ENCODE results near the gene CDAN1. TPM values are rescaled to one million over a fixed set of nuclear protein-coding genes. Genes with fewer than 3 reads are reported as not detected.

The CDAN1 gene
- total and polyA plus RNA-seq, 10 of the 15 experiments (the other 5 are each of a cell fraction or from before 2014, with no cell fraction given), result 0.56 to 14.2 (median 6.7) TPM

- ChIA-PET RAD21 (ENCODE audit: unreplicated experiment) (no interaction called here), CTCF (no interaction called here), SMC1A (ENCODE audit: uncharacterized antibody, unreplicated experiment) (interaction anchor here (0.5 kb wide), 1 partner anchor 75 kb away, joined by 3 read pairs; no protein-coding TSS in a partner anchor), POLR2A (no interaction called here)
- FAIRE-seq, result no peak
- intact Hi-C loops (cut with micrococcal nuclease; ENCODE audit: unreplicated experiment) (no loop called here), in situ Hi-C loops (cut with MboI) (no loop called here)
- BruUV-seq (replicated peaks), result no TSS peak
- Histone ChIP-seq H4K20me1 (ENCODE audit: control insufficient read depth, insufficient read depth) (no peaks in the 10 kb centered on the region), H3K79me2 (ENCODE audit: control insufficient read depth, insufficient read depth, low read length) (no peaks in the 10 kb centered on the region), H3K9me3 (replicated peaks; ENCODE audit: control insufficient read depth, insufficient read depth, low read length) (no peaks in the 10 kb centered on the region), H3K9ac (ENCODE audit: control insufficient read depth, insufficient read depth, low read length) (no peak overlapping the region; the same call in 1 of the 2 replicates), H3K4me1 (ENCODE audit: control insufficient read depth, insufficient read depth, low read length) (no peaks in the 10 kb centered on the region), H3K4me2 (ENCODE audit: control insufficient read depth, insufficient read depth) (no peak overlapping the region), H2AFZ (ENCODE audit: control insufficient read depth, low read depth, low read length) (no peak overlapping the region), H3K27ac (ENCODE audit: control insufficient read depth, insufficient read depth) (no peak overlapping the region), H3K36me3 (ENCODE audit: control insufficient read depth in 2 of 2, insufficient read depth in 2 of 2, low read length in 1 of 2) (peaks cover 0 to 3% of the 10 kb centered on the region in 2 experiments; a peak in 1 of 4 replicates), H3K4me3 (no peak overlapping the region), H3K27me3 (replicated peaks in 1 of 2; ENCODE audit: control insufficient read depth in 2 of 2, insufficient read depth in 2 of 2, low read length in 1 of 2) (no peaks in the 10 kb centered on the region)
- no peak for TF ChIP-seq TCF3 (IDR thresholded peaks at IDR 0.05; ENCODE audit: borderline replicate concordance, insufficient read depth, low read depth, low read length)
- no peak for TF ChIP-seq MYC (IDR thresholded peaks at IDR 0.05; ENCODE audit: insufficient read depth, insufficient read length, insufficient replicate concordance, low read length, severe bottlenecking)
- TF ChIP-seq EP300 (IDR thresholded peaks at IDR 0.05; ENCODE audit: borderline replicate concordance in 1 of 2, control insufficient read depth in 1 of 2, low read depth in 2 of 2, low read length in 2 of 2), result no peak
- TF ChIP-seq USF1 (IDR thresholded peaks at IDR 0.05; ENCODE audit: borderline replicate concordance, extremely low read length, insufficient read depth, low read depth, low read length), result no peak
- no peak for TF ChIP-seq HCFC1 (IDR thresholded peaks at IDR 0.05; ENCODE audit: low read length)
- TF ChIP-seq LARP7 (IDR thresholded peaks at IDR 0.05), result no peak
- no peak for ATAC-seq
- DNase-seq (ENCODE audit: low read depth, low spot score), result no peak
- 100% methylated on average over 1 of the region's 1 CpG for WGBS (ENCODE audit: insufficient coverage, insufficient replicate concordance, low lambda C conversion rate, missing lambda C conversion rate)
Observed at GRCh38 chr15:42749266-42749665, 12.3 kb upstream of the CDAN1 start.

GRCh38 chr15:42744195-42744594, 7.3 kb upstream of the CDAN1 start:
- no peak for TF ChIP-seq YY1 (IDR thresholded peaks at IDR 0.05; ENCODE audit: low read depth, low read length)
- TF ChIP-seq SMARCA5 (IDR thresholded peaks at IDR 0.05), result no peak
- no peak for TF ChIP-seq IRF4 (IDR thresholded peaks at IDR 0.05; ENCODE audit: low read depth, low read length)
- no peak for TF ChIP-seq MLLT1 (IDR thresholded peaks at IDR 0.05)
- TF ChIP-seq WRNIP1 (IDR thresholded peaks at IDR 0.05; ENCODE audit: borderline replicate concordance, low read depth, low read length), result no peak
- TF ChIP-seq FOXM1 (IDR thresholded peaks at IDR 0.05; ENCODE audit: low read depth, low read length), result no peak
- no peak for TF ChIP-seq ZNF274 (IDR thresholded peaks at IDR 0.05; ENCODE audit: insufficient read depth, insufficient read length)
- H4K20me1 ChIP-seq (ENCODE audit: control insufficient read depth, insufficient read depth), result no peaks in the 10 kb centered on the region
- intact Hi-C loops (cut with micrococcal nuclease; ENCODE audit: unreplicated experiment), result no loop called here
- SMC1A ChIA-PET (ENCODE audit: uncharacterized antibody, unreplicated experiment), result no interaction called here
- CTCF ChIA-PET, result no interaction called here
- H3K9ac ChIP-seq (ENCODE audit: control insufficient read depth, insufficient read depth, low read length), result no peak overlapping the region
- 84% methylated on average over 1 of the region's 1 CpG for WGBS (ENCODE audit: insufficient coverage, insufficient replicate concordance, low lambda C conversion rate, missing lambda C conversion rate)
- no peak overlapping the region for H3K4me3 ChIP-seq
- H3K36me3 ChIP-seq (ENCODE audit: control insufficient read depth in 2 of 2, insufficient read depth in 2 of 2, low read length in 1 of 2), result no peaks in the 10 kb centered on the region; a peak in 2 of 4 replicates
- no peaks in the 10 kb centered on the region for H3K4me1 ChIP-seq (ENCODE audit: control insufficient read depth, insufficient read depth, low read length)
- H3K9me3 ChIP-seq (replicated peaks; ENCODE audit: control insufficient read depth, insufficient read depth, low read length), result no peaks in the 10 kb centered on the region
- H2AFZ ChIP-seq (ENCODE audit: control insufficient read depth, low read depth, low read length), result no peak overlapping the region
- no peak overlapping the region for H3K4me2 ChIP-seq (ENCODE audit: control insufficient read depth, insufficient read depth)
- no peaks in the 10 kb centered on the region for H3K79me2 ChIP-seq (ENCODE audit: control insufficient read depth, insufficient read depth, low read length)
- RAD21 ChIA-PET (ENCODE audit: unreplicated experiment), result interaction anchor here (0.6 kb wide), 1 partner anchor 275 kb away, joined by 3 read pairs; no protein-coding TSS in a partner anchor
- no peaks in the 10 kb centered on the region for H3K27me3 ChIP-seq (replicated peaks in 1 of 2; ENCODE audit: control insufficient read depth in 2 of 2, insufficient read depth in 2 of 2, low read length in 1 of 2)
- ATAC-seq (no peak), DNase-seq (ENCODE audit: low read depth, low spot score) (no peak), FAIRE-seq (no peak)
- no TSS peak for BruUV-seq (replicated peaks)
- POLR2A ChIA-PET, result no interaction called here
- in situ Hi-C loops (cut with MboI), result no loop called here
- no peak overlapping the region for H3K27ac ChIP-seq (ENCODE audit: control insufficient read depth, insufficient read depth)

All from GM12878 (cell line).